HG03575 (cell line): ENCODE measurements around the gene STUM.

ENCODE experiments used
- ATAC-seq: cut with Tn5 transposase; IDR thresholded peaks from one replicate; pipeline ENCODE4 v1.9.1; 2021; ENCODE audit not compliant: unreplicated experiment, insufficient number of reproducible peaks, low FRiP score; ENCODE audit errors: extremely low read depth

STUM gene

GRCh38 chr1:226531360-226532093 lies 17.0 kb upstream of the STUM start:
- ATAC-seq, result no peak

DNA sequence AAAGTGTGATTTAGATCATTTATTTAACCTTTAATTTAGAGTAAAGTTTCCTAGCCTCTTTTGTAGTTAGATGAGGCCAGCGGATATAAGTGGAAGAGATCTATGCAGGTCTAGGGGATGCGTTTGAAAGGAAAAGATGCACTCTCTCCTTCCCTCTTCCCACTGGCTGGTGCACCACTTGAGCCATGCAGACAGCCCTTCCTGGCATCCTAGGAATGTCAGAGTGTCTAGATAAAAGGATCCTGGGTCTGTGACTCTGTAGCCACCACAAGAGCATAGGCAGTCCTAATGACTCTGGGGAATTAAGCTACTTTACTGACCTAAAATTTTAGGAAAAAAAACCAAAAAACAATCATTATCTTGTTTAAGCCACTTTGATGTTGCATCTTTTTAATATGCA lies 16.0 kb upstream of the STUM start:
- ATAC-seq, result no peak

DNA sequence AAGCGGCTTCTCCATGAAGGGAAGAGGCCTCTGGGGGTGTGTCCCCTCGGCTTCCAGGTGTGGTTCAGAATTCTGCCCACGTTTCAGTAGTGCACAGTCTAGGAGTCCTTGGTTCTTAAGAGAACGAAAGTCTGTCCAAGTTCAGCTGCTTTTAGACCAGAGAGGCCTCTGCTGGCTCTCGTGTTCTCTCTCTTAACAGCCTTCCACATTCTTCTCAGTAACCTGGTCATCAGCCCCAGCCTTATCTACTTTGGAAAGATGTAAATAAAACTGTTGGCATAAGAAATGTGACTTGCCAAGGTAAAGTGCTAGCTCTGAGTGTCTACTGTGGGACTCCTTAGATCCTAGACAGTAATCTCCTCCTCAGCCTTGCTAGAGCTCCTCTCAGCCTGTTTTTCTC lies 15.3 kb upstream of the STUM start:
- ATAC-seq, result no peak

- no peak for ATAC-seq
Observed at GRCh38 chr1:226534098-226534497, 14.5 kb upstream of the STUM start.

DNA sequence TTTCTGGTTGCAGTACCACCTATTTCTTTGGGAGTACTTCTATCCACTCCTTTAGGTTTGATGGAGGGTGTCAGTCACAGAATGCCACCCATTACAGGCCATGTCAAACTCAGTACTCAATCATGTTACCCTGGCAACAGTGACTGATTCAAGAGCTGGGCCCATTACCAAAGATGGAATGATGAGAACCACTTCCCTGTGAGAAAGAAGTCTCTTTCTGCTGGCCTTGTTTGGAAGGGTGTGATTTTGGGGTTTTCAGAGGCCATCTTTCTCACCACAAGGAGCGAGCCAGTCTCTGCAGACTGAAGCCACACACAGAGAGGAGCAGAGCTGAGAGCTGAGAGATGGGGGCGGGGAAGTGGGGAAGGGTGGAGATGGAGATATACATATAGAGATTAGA lies 13.9 kb upstream of the STUM start:
- ATAC-seq, result no peak

GRCh38 chr1:226535666-226536065 lies 12.9 kb upstream of the STUM start:
- no peak for ATAC-seq

GRCh38 chr1:226541231-226541630 lies 7.3 kb upstream of the STUM start:
- no peak for ATAC-seq

GRCh38 chr1:226541631-226542622 lies 6.6 kb upstream of the STUM start:
- ATAC-seq, result no peak

- no peak for ATAC-seq
Observed at GRCh38 chr1:226542623-226543103, 5.9 kb upstream of the STUM start.

- no peak for ATAC-seq
Observed at GRCh38 chr1:226545836-226546596, 2.5 kb upstream of the STUM start.

- ATAC-seq, result no peak
Observed at GRCh38 chr1:226546926-226547325, 1.6 kb upstream of the STUM start.

GRCh38 chr1:226547754-226548191 lies 791 bp upstream of the STUM start:
- no peak for ATAC-seq

DNA sequence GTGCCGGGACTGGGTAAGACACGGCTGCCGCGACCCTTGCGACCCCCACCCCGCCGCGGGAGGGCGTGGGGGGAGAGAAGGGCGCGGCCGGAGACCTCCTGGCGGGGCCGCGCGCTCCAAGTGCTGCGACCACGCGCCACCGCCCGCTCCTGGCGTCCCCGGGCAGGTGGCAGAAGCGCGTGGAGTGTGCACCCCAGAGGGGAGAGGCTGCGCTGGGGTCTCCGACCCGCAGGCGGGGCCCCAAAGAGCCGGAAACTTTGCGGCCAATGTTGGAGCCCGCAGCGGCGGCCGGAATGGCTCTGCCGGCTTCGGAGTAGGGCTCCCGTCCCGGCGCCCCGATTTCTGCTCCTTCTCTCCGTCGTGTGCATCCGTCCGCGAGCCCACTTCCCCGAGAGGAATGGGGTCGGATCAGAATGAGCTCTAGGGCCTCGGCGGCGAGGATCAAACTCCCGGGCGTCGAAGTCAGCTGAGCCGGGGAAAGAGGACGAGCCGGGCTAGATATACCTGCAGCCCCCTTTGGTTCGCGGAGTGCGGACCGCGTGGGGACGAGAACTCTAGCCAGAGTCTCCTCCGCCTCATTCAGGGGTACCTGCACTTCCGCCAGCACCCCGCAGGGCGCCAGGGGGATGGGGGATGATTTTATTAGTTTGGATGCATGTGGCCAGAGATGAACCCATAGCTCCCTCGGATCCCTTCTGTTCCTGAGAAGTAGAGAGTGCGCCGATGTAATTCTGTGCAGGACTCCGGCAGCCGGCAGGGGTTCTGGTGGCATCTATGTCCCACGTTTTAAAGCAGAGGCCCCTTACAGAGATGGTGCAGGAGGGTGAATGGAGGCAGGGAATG lies 751 bp downstream of the STUM start:
- ATAC-seq, result no peak

- no peak for ATAC-seq
Observed at GRCh38 chr1:226549937-226550671, 1.5 kb downstream of the STUM start.

GRCh38 chr1:226550672-226551041 lies 2.1 kb downstream of the STUM start:
- ATAC-seq, result no peak

DNA sequence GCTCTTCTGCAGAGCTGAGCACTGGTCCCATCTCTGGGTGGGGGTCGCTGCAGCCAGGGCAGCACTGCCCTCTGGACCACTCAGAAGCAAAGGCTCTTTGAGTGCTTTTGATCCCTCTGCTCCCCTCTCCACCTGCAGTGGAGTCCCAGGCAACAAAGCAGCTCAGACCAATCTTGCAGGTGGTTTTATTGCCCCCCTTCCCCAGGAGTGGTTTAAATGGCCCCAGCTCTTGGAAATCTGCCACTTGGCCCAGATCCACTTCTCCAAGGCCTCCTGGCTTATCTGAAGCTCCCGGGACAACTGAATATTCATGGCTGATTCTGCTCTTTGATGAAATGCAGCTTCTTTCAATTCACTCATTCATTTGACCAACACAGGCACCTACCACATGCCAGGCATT lies 2.7 kb downstream of the STUM start:
- no peak for ATAC-seq

DNA sequence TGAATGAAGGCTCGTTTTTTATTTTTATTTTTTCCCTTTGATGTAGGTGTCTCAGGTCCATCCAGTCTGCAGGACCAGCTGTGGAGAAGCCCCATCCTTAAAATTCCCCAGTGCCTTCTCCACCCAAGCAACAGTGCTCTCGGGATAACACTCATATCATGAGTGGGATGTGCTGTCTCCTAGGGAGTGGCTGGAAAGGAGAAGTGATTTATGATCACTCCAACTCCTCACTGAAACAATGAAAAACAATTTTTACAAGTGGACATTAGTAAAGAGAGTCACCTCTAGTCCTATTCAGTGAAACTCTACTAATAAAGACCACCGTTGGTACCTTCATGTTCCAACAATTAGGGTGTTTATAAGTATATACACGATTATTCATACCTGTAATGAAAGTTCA lies 3.5 kb downstream of the STUM start:
- ATAC-seq, result no peak
